IMR-90 (cell line): ENCODE measurements around the gene DCAF11. TPM values are rescaled to one million over a fixed set of nuclear protein-coding genes. Genes with fewer than 3 reads are reported as not detected.

Experiments
- ATAC-seq: fragments of 200-7000 bp; cut with Tn5 transposase; 2 replicates; pipeline ENCODE4 v1.9.1; 2020; ENCODE audit warnings: low read depth, mild to moderate bottlenecking, moderate library complexity
- BruUV-seq: library from RNA; stranded (reverse); fragments of 400-500 nt; replicated peaks from 2 replicates; lab custom pipeline; 2021; lab: Mats Ljungman, UMichigan
- CTCF ChIA-PET: fragments of 300-600 bp; formaldehyde crosslinking; extraction: SDS; loops from one replicate; lab custom pipeline; 2021; ENCODE audit warnings: antibody characterized with exemption; lab: Yijun Ruan, JAX
- POLR2A ChIA-PET: fragments of 300-600 bp; sonication (Branson Sonifier 250); formaldehyde crosslinking; loops from one replicate; lab custom pipeline; 2022; ENCODE audit warnings: antibody characterized with exemption; ENCODE audit not compliant: unreplicated experiment; lab: Charles Lee
- DNase-seq: peaks from one replicate; pipeline ENCODE4 v3.0.0; 2013
- H2AFZ ChIP-seq: replicated peaks from 2 replicates; pipeline ENCODE3; 2013; ENCODE audit warnings: low read length, mild to moderate bottlenecking; ENCODE audit not compliant: poor library complexity
- H2AK5ac ChIP-seq: 2 replicates; pipeline ENCODE4 v1.6.1; 2013; ENCODE audit warnings: low read depth, low read length, inconsistent platforms
- H2AK9ac ChIP-seq: replicated peaks from 2 replicates; pipeline ENCODE3; 2013; ENCODE audit warnings: mild to moderate bottlenecking, low read depth, low read length, moderate library complexity; ENCODE audit not compliant: poor library complexity
- H2BK120ac ChIP-seq: 2 replicates; pipeline ENCODE4 v1.6.1; 2013; ENCODE audit warnings: low read depth, low read length, inconsistent platforms
- H2BK15ac ChIP-seq: 3 replicates; pipeline ENCODE4 v1.6.1; 2013; ENCODE audit warnings: low read depth, low read length, inconsistent platforms
- H2BK20ac ChIP-seq: 2 replicates; pipeline ENCODE4 v1.6.1; 2013; ENCODE audit warnings: low read depth, mild to moderate bottlenecking, inconsistent platforms, low read length, moderate library complexity
- H2BK5ac ChIP-seq: 2 replicates; pipeline ENCODE4 v1.6.1; 2013; ENCODE audit warnings: mild to moderate bottlenecking, low read depth, low read length, inconsistent platforms; ENCODE audit not compliant: poor library complexity, severe bottlenecking
- H3K14ac ChIP-seq: replicated peaks from 2 replicates; pipeline ENCODE4 v1.6.1; 2013; ENCODE audit warnings: low read depth, low read length, inconsistent platforms
- H3K18ac ChIP-seq: 2 replicates; pipeline ENCODE4 v1.6.1; 2013; ENCODE audit warnings: low read depth, low read length, control low read depth
- H3K23ac ChIP-seq: 2 replicates; pipeline ENCODE4 v1.6.1; 2013; ENCODE audit warnings: low read depth, low read length, inconsistent platforms
- H3K27ac ChIP-seq: 2 replicates; pipeline ENCODE4 v1.5.1; 2013; ENCODE audit warnings: mild to moderate bottlenecking, control low read depth, low read length; ENCODE audit not compliant: insufficient read depth
- H3K27me3 ChIP-seq: 2 replicates; pipeline ENCODE4 v1.6.1; 2013; ENCODE audit warnings: low read length; ENCODE audit not compliant: control insufficient read depth, insufficient read depth
- H3K36me3 ChIP-seq: 2 replicates; pipeline ENCODE4 v1.6.1; 2013; ENCODE audit warnings: low read length, mixed read lengths; ENCODE audit not compliant: control insufficient read depth, insufficient read depth
- H3K4ac ChIP-seq: 2 replicates; pipeline ENCODE4 v1.6.1; 2013; ENCODE audit warnings: low read depth, low read length, inconsistent platforms
- H3K4me1 ChIP-seq: 2 replicates; pipeline ENCODE4 v1.6.1; 2013; ENCODE audit warnings: low read length, mixed read lengths; ENCODE audit not compliant: control insufficient read depth, insufficient read depth
- H3K4me2 ChIP-seq: 2 replicates; pipeline ENCODE4 v1.6.1; 2013; ENCODE audit warnings: low read depth, mild to moderate bottlenecking, control low read depth, low read length, moderate library complexity
- H3K4me3 ChIP-seq: 2 replicates; pipeline ENCODE4 v1.5.1; 2013; ENCODE audit warnings: low read depth, mild to moderate bottlenecking, control low read depth, low read length, moderate library complexity; ENCODE audit not compliant: insufficient read depth
- H3K56ac ChIP-seq: 2 replicates; pipeline ENCODE4 v1.6.1; 2013; ENCODE audit warnings: low read length, inconsistent platforms; ENCODE audit not compliant: insufficient read depth; ENCODE audit errors: extremely low read depth
- H3K79me1 ChIP-seq, 2 experiments: 2 replicates each; pipeline ENCODE4 v1.6.1; 2013; ENCODE audit warnings: low read length in 2 of 2, inconsistent platforms in 1 of 2, low read depth in 1 of 2
- H3K9ac ChIP-seq: 2 replicates; pipeline ENCODE4 v1.6.1; 2013; ENCODE audit warnings: low read depth, low read length, control low read depth
- H3K9me1 ChIP-seq: 2 replicates; pipeline ENCODE4 v1.6.1; 2013; ENCODE audit warnings: low read length, inconsistent platforms; ENCODE audit not compliant: insufficient read depth
- H3K9me3 ChIP-seq: 2 replicates; pipeline ENCODE4 v1.6.1; 2013; ENCODE audit warnings: low read length; ENCODE audit not compliant: control insufficient read depth, insufficient read depth
- H4K20me1 ChIP-seq: 2 replicates; pipeline ENCODE4 v1.6.1; 2013; ENCODE audit warnings: low read length, inconsistent platforms; ENCODE audit not compliant: insufficient read depth
- H4K5ac ChIP-seq: 2 replicates; pipeline ENCODE4 v1.6.1; 2013; ENCODE audit warnings: mild to moderate bottlenecking, low read depth, low read length, control low read depth
- H4K8ac ChIP-seq, 2 experiments: 2 replicates each; pipeline ENCODE4 v1.6.1; 2013; ENCODE audit warnings: low read depth in 2 of 2, low read length in 2 of 2, control low read depth in 1 of 2, inconsistent platforms in 1 of 2
- H4K91ac ChIP-seq: 2 replicates; pipeline ENCODE4 v1.6.1; 2013; ENCODE audit warnings: low read depth, low read length, inconsistent platforms; ENCODE audit not compliant: insufficient read depth
- CEBPB ChIP-seq: IDR thresholded peaks from 2 replicates; pipeline ENCODE4 v1.6.1; 2012; ENCODE audit warnings: low read depth, low read length, improper control_type of control experiment
- CTCF ChIP-seq: conservative IDR thresholded peaks from 2 replicates; pipeline ENCODE4 v1.5.1; 2012; ENCODE audit warnings: mild to moderate bottlenecking, low read depth, low read length, improper control_type of control experiment
- MAZ ChIP-seq: IDR thresholded peaks from 2 replicates; pipeline ENCODE4 v1.6.1; 2012; ENCODE audit warnings: low read depth, mild to moderate bottlenecking, low read length, improper control_type of control experiment, moderate library complexity, borderline replicate concordance
- POLR2A ChIP-seq: IDR thresholded peaks from 2 replicates; pipeline ENCODE4 v1.6.1; 2012; ENCODE audit warnings: mild to moderate bottlenecking, low read depth, low read length
- RCOR1 ChIP-seq: IDR thresholded peaks from 2 replicates; pipeline ENCODE4 v1.6.1; 2012; ENCODE audit warnings: mild to moderate bottlenecking, low read length, improper control_type of control experiment; ENCODE audit not compliant: insufficient replicate concordance
- WGBS, 2 experiments: methylation state at CpG; one replicate each; pipeline versions ENCODE4 v1.1.5 to v1.1.7; 2013; ENCODE audit warnings: missing lambda C conversion rate in 2 of 2; ENCODE audit not compliant: insufficient read length in 1 of 2; ENCODE audit errors: extremely low coverage in 2 of 2; 5-methylcytosine and 5-hydroxymethylcytosine counted together
- dilution Hi-C: fragments of 300-500 bp; cut with HindIII; formaldehyde crosslinking; loops from one replicate; pipeline ENCODE4 v1.14.3; 2018; ENCODE audit warnings: low sequenced_read_pairs; ENCODE audit not compliant: unreplicated experiment
- in situ Hi-C: fragments of 300-500 bp; cut with MboI; formaldehyde crosslinking; loops from 3 replicates; pipeline ENCODE4 v1.14.3; 2019; ENCODE audit warnings: low sequenced_read_pairs, inconsistent platforms, mixed read lengths
- intact Hi-C: fragments of 100-400 bp; cut with micrococcal nuclease; formaldehyde crosslinking; loops from 2 replicates; pipeline ENCODE4 v1.10.0; 2022
- polyA plus RNA-seq, 3 experiments: library from polyadenylated mRNA; depleted of rRNA; stranded (reverse); fragments of >200 nt; gene quantifications; 2 replicates each; pipeline ENCODE4 v1.2.3, GENCODE V29; 2012; ENCODE audit warnings: low replicate concordance in 1 of 3
- total RNA-seq: library from RNA; depleted of rRNA; stranded (reverse); fragments of >200 nt; gene quantifications from 2 replicates; pipeline ENCODE4 v1.2.3, GENCODE V29; 2012

The DCAF11 gene
- total and polyA plus RNA-seq, 2 of the 4 experiments (the other 2 are of a cell fraction): 21.0 to 52.0 TPM

GRCh38 chr14:24093901-24094840, 20.4 kb upstream of the DCAF11 start, which contains the start of gene PCK2:
Gene PCK2 (plus strand): TSS chr14:24094311. CDS start chr14:24094406, 95 bp downstream.
- Histone ChIP-seq H2BK120ac (peak within 1 kb of the TSS; percentile 70), H3K27ac (peak within 1 kb of the TSS; percentile 80), H3K56ac (peak within 1 kb of the TSS; percentile 69; the same call in 1 of the 2 replicates), H2AK9ac (peak within 1 kb of the TSS; percentile 99), H4K5ac (peak within 1 kb of the TSS; percentile 47), H3K9me1 (peaks cover 13% of the 10 kb centered on the region), H3K23ac (peak within 1 kb of the TSS; percentile 91), H3K4me2 (peak within 1 kb of the TSS; percentile 79), H3K4me1 (peaks cover 8% of the 10 kb centered on the region), H3K4me3 (peak within 1 kb of the TSS; percentile 72), H2BK5ac (peak within 1 kb of the TSS; percentile 69), H4K8ac (peak within 1 kb of the TSS; percentile 94 to 95), H3K9me3 (no peaks in the 10 kb centered on the region), H2BK15ac (peak within 1 kb of the TSS; percentile 81), H3K36me3 (peaks cover 11% of the 10 kb centered on the region; the same call in 1 of the 2 replicates), H4K91ac (peak within 1 kb of the TSS; percentile 96), H2AK5ac (peak within 1 kb of the TSS; percentile 97), H2AFZ (peak within 1 kb of the TSS; percentile 98), H3K18ac (peak within 1 kb of the TSS; percentile 40; the same call in 1 of the 2 replicates), H3K79me1 (peaks cover 16 to 36% of the 10 kb centered on the region in 2 experiments), H2BK20ac (peak within 1 kb of the TSS; percentile 85), H3K9ac (peak within 1 kb of the TSS; percentile 91), H3K4ac (peak within 1 kb of the TSS; percentile 90), H3K14ac (peak within 1 kb of the TSS; percentile 93), H4K20me1 (peaks cover 15% of the 10 kb centered on the region; the same call in 1 of the 2 replicates), H3K27me3 (no peaks in the 10 kb centered on the region)
- intact Hi-C loops (no loop called here), dilution Hi-C loops (no loop called here), in situ Hi-C loops (loop anchor here (5.0 to 10.0 kb wide), 2 partner anchors 37 to 119 kb away; no protein-coding TSS in a partner anchor)
- DNase-seq (peak; percentile 88), ATAC-seq (peak; percentile 94)
- TF ChIP-seq CEBPB (peak; percentile 71), POLR2A (peak; percentile 89), RCOR1 (no peak), CTCF (0 out of 2 replicates have a peak, but pooled peaks have one; percentile 12), MAZ (peak; percentile 72; the same call in 1 of the 2 replicates)
- WGBS, 2 experiments: 1% methylated on average over 24 of the region's 68 CpGs; no CpG with 5 or more reads in 1 of the 2 experiments
- POLR2A ChIA-PET: interaction anchor here (0.5 to 0.7 kb wide), 3 partner anchors 43 to 227 kb away, joined by 3 to 7 read pairs (median 3); partner anchors contain the start of gene EMC9
- CTCF ChIA-PET: interaction anchor here (0.7 to 3.4 kb wide), 4 partner anchors 13 to 37 kb away, joined by 3 to 15 read pairs (median 7); no protein-coding TSS in a partner anchor
- TSS peak; percentile 76 for BruUV-seq
